ENCODE data around the gene RBM4B. TPM values are rescaled to one million over a fixed set of nuclear protein-coding genes. Genes with fewer than 3 reads are reported as not detected.

RBM4B gene
- total RNA-seq, 1 donor from 2014 or later, result 20.3 TPM

DNA sequence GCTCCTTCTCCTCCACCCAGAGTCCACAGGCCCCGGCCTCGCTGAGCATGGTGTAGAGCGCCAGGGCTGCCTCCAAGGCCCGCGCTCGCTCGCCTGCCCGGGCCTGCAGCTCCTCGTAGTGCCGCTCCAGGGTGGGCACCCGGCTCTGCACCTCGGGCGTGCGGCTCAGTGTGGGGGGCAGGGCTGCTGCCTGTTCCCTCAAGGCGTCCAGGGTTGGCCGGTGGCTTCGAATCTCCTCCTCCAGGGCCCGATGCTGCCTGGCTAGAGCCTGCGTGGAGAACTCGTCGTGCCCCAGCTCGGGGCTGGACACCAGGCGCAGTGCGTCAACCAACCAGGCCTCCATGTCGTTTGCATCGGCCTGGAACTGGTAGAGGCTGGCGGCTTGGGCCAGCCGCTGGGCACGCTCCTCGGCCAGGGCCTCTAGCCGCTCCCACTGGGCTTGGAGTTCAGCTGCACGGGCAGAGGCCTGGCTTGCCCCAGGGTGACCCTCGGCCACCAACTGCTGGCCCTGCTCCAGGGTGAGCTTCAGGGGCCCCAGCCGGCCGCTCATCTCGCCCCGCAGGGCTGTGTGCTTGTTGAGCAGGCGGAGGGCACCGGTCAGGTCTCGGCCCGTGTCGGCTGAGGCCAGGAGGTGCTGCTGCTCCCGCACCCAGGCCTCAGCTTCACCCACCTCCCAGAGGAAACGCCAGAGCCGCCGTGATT lies 27.1 kb upstream of the RBM4B start:
- Histone ChIP-seq H4K20me1 (ENCODE audit: insufficient read depth, low read length) (no peaks in the 10 kb centered on the region), H3K27ac (ENCODE audit: low read depth, low read length) (no peak overlapping the region), H2AFZ (ENCODE audit: low read depth, low read length) (no peak overlapping the region), H3K79me2 (ENCODE audit: insufficient read depth, low read length) (no peaks in the 10 kb centered on the region), H3K4me2 (ENCODE audit: low read length) (no peak overlapping the region), H3K36me3 (ENCODE audit: insufficient read depth, low read length) (no peaks in the 10 kb centered on the region), H3K27me3 (ENCODE audit: insufficient read depth, low read length) (no peaks in the 10 kb centered on the region), H3K4me1 (ENCODE audit: insufficient read depth, low read length) (no peaks in the 10 kb centered on the region), H3K4me3 (ENCODE audit: insufficient read depth, low read depth, low read length) (no peak overlapping the region), H3K9ac (ENCODE audit: low read length) (no peak overlapping the region), H3K9me3 (ENCODE audit: insufficient read depth, low read depth, low read length) (no peaks in the 10 kb centered on the region)
- no peak for TF ChIP-seq CTCF (IDR thresholded peaks at IDR 0.05; ENCODE audit: insufficient read depth, low read depth, low read length)
- no peak for TF ChIP-seq EZH2 (IDR thresholded peaks at IDR 0.05; ENCODE audit: insufficient read depth, low read length)
- no peak for FAIRE-seq
- Mint-ChIP-seq H3K27ac (ENCODE audit: unreplicated experiment) (no peak overlapping the region), H3K4me3 (ENCODE audit: unreplicated experiment) (no peak overlapping the region), H3K36me3 (ENCODE audit: low read depth, unreplicated experiment) (peaks cover 22% of the 10 kb centered on the region), H3K27me3 (ENCODE audit: low read depth, unreplicated experiment) (no peaks in the 10 kb centered on the region), H3K9me3 (ENCODE audit: unreplicated experiment) (no peaks in the 10 kb centered on the region), H3K4me1 (ENCODE audit: low read depth, unreplicated experiment) (peaks cover 4% of the 10 kb centered on the region)
- DNase-seq (ENCODE audit: low read depth), result no peak

- H3K79me2 ChIP-seq (ENCODE audit: insufficient read depth, low read length), result no peaks in the 10 kb centered on the region
- H3K4me2 ChIP-seq (ENCODE audit: low read length), result no peak overlapping the region
- Mint-ChIP-seq H3K36me3 (ENCODE audit: low read depth, unreplicated experiment) (peaks cover 36% of the 10 kb centered on the region), H3K4me3 (ENCODE audit: unreplicated experiment) (no peak overlapping the region), H3K9me3 (ENCODE audit: unreplicated experiment) (no peaks in the 10 kb centered on the region), H3K4me1 (ENCODE audit: low read depth, unreplicated experiment) (no peaks in the 10 kb centered on the region), H3K27me3 (ENCODE audit: low read depth, unreplicated experiment) (no peaks in the 10 kb centered on the region), H3K27ac (ENCODE audit: unreplicated experiment) (peak overlapping the region; percentile 26)
- no peak for TF ChIP-seq EZH2 (IDR thresholded peaks at IDR 0.05; ENCODE audit: insufficient read depth, low read length)
- no peaks in the 10 kb centered on the region for H3K27me3 ChIP-seq (ENCODE audit: insufficient read depth, low read length)
- DNase-seq (ENCODE audit: low read depth) (no peak), FAIRE-seq (no peak)
- H4K20me1 ChIP-seq (ENCODE audit: insufficient read depth, low read length), result no peaks in the 10 kb centered on the region
- no peaks in the 10 kb centered on the region for H3K9me3 ChIP-seq (ENCODE audit: insufficient read depth, low read depth, low read length)
- no peak overlapping the region for H2AFZ ChIP-seq (ENCODE audit: low read depth, low read length)
- no peak overlapping the region for H3K9ac ChIP-seq (ENCODE audit: low read length)
- H3K27ac ChIP-seq (ENCODE audit: low read depth, low read length), result no peak overlapping the region
- H3K4me1 ChIP-seq (ENCODE audit: insufficient read depth, low read length), result no peaks in the 10 kb centered on the region
- no peaks in the 10 kb centered on the region for H3K36me3 ChIP-seq (ENCODE audit: insufficient read depth, low read length)
- no peak overlapping the region for H3K4me3 ChIP-seq (ENCODE audit: insufficient read depth, low read depth, low read length)
Measured at GRCh38 chr11:66701432-66702240, 23.9 kb upstream of the RBM4B start.

DNA sequence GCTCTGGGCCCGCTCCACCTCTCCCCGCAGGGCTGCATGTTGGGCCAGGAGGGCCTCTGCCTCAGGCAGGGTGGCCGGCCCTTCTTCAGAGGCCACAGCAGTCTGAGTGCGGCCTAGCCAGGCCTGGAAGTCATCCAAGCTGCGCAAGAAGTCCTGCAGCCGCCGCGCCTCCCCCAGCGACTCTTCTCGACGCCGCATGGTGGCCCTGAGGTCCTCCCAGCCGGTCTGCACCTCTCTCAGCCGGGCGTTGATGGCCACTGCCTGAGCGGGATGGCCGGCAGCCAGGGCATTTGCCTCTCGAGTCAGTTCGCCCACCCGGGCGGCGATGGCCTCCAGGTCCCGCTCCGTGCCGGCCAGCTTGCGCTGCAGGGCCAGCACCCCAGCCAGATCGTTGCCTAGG lies 23.1 kb upstream of the RBM4B start:
- no peak for TF ChIP-seq CTCF (IDR thresholded peaks at IDR 0.05; ENCODE audit: insufficient read depth, low read depth, low read length)
- TF ChIP-seq EZH2 (IDR thresholded peaks at IDR 0.05; ENCODE audit: insufficient read depth, low read length), result no peak
- no peaks in the 10 kb centered on the region for H3K36me3 ChIP-seq (ENCODE audit: insufficient read depth, low read length)

More for the DNA sequence above, 23.1 kb upstream of the RBM4B start:
- H3K4me1 ChIP-seq (ENCODE audit: insufficient read depth, low read length), result no peaks in the 10 kb centered on the region
- H2AFZ ChIP-seq (ENCODE audit: low read depth, low read length), result no peak overlapping the region
- H3K9me3 Mint-ChIP-seq (ENCODE audit: unreplicated experiment), result no peaks in the 10 kb centered on the region
- H3K27ac ChIP-seq (ENCODE audit: low read depth, low read length), result no peak overlapping the region
- H3K9ac ChIP-seq (ENCODE audit: low read length), result no peak overlapping the region
- H3K79me2 ChIP-seq (ENCODE audit: insufficient read depth, low read length), result no peaks in the 10 kb centered on the region
- H4K20me1 ChIP-seq (ENCODE audit: insufficient read depth, low read length), result no peaks in the 10 kb centered on the region
- DNase-seq (ENCODE audit: low read depth) (no peak), FAIRE-seq (no peak)
- no peaks in the 10 kb centered on the region for H3K27me3 Mint-ChIP-seq (ENCODE audit: low read depth, unreplicated experiment)
- no peaks in the 10 kb centered on the region for H3K27me3 ChIP-seq (ENCODE audit: insufficient read depth, low read length)
- no peak overlapping the region for H3K4me3 Mint-ChIP-seq (ENCODE audit: unreplicated experiment)
- no peak overlapping the region for H3K27ac Mint-ChIP-seq (ENCODE audit: unreplicated experiment)
- peaks cover 35% of the 10 kb centered on the region for H3K36me3 Mint-ChIP-seq (ENCODE audit: low read depth, unreplicated experiment)
- H3K4me2 ChIP-seq (ENCODE audit: low read length), result no peak overlapping the region
- H3K9me3 ChIP-seq (ENCODE audit: insufficient read depth, low read depth, low read length), result no peaks in the 10 kb centered on the region
- no peak overlapping the region for H3K4me3 ChIP-seq (ENCODE audit: insufficient read depth, low read depth, low read length)
- H3K4me1 Mint-ChIP-seq (ENCODE audit: low read depth, unreplicated experiment), result no peaks in the 10 kb centered on the region

Data from astrocyte (in vitro differentiated cells and primary cell).